ENCODE measurements around the gene CREB3.

Gene CREB3

GRCh38 chr9:35738186-35738585 lies 5.7 kb downstream of the CREB3 start:
- TF ChIP-seq CTCF (IDR thresholded peaks at IDR 0.05) = no peak
- no peak overlapping the region for H3K27ac ChIP-seq
- no peak overlapping the region for H3K4me3 ChIP-seq
- no peak for DNase-seq (ENCODE audit: low spot score)

DNA sequence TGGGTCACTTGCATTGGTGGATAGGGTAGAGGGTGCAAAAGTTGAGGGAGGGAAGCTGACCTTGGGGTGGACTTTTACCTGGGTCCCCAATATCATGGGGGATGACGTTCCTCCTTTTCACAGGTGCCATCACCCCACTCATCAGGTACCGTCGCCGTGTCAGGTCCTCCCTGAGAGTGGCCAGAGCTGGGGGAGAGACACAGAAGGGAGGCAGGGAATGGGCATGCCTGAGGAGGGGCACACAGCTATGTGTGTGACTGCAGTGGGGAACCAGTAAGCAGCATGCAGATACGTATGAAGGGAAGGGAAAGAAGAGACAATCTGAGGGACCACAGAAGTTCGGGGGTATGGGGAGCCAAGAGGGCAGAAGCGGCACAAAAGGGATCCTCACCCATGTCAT lies 6.5 kb downstream of the CREB3 start:
- Histone ChIP-seq H3K27ac (no peak overlapping the region), H3K4me3 (no peak overlapping the region)
- TF ChIP-seq CTCF (IDR thresholded peaks at IDR 0.05) = no peak
- DNase-seq (ENCODE audit: low spot score) = no peak

- Histone ChIP-seq H3K27ac (no peak overlapping the region), H3K4me3 (no peak overlapping the region)
- no peak for DNase-seq (ENCODE audit: low spot score)
- no peak for TF ChIP-seq CTCF (IDR thresholded peaks at IDR 0.05)
These were observed 7.8 kb downstream of the CREB3 start for GRCh38 chr9:35740243-35740642.

GRCh38 chr9:35741740-35742139 lies 9.3 kb downstream of the CREB3 start:
- Histone ChIP-seq H3K27ac (no peak overlapping the region), H3K4me3 (no peak overlapping the region)
- no peak for TF ChIP-seq CTCF (IDR thresholded peaks at IDR 0.05)
- peak; percentile 35 for DNase-seq (ENCODE audit: low spot score)

GRCh38 chr9:35743452-35743851 lies 11.0 kb downstream of the CREB3 start:
- H3K4me3 ChIP-seq = no peak overlapping the region
- DNase-seq (ENCODE audit: low spot score) = no peak
- no peak overlapping the region for H3K27ac ChIP-seq
- no peak for TF ChIP-seq CTCF (IDR thresholded peaks at IDR 0.05)

DNA sequence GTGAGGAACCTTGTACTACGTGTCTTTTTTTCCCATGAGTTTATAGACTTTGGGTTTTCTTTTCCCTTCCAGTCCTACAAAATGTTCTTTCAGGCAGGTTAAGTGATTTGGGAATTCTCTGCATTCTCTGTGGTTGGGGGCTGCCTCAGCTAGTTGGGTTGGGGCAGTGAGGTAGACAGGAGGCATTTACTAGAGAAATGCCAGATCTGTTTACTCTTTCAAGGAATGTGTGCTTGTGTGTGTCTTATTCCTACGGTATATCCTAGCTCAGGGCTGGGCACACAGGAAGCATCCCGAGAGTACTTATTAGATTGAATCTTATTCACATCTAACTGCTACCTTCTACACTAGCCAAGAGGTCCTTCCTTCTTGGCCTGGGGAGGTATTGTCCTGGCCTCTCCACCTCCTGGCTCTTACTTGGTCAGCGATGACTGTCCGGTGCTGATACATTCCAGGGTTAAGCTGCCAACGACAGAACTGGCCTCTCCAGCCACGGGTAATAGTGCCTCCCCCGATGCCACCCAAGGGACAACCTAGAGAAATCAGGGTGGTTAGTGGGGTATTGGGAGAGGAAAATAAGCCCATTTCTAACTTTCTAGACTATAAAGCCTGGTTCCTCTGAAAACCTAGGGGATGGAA lies 11.5 kb downstream of the CREB3 start:
- peak; percentile 52 for DNase-seq (ENCODE audit: low spot score)
- TF ChIP-seq CTCF (IDR thresholded peaks at IDR 0.05) = no peak
- H3K27ac ChIP-seq = no peak overlapping the region

GRCh38 chr9:35745569-35745968 lies 13.1 kb downstream of the CREB3 start:
- no peak for DNase-seq (ENCODE audit: low spot score)
- peak overlapping the region; percentile 90 for H3K4me3 ChIP-seq
- TF ChIP-seq CTCF (IDR thresholded peaks at IDR 0.05) = no peak
- peak overlapping the region in 1 of 2 donors; percentile 3 for H3K27ac ChIP-seq

More for the DNA sequence above, 11.5 kb downstream of the CREB3 start:
- no peak overlapping the region for H3K4me3 ChIP-seq
